Activated CD4-positive, alpha-beta T cell treated with anti-CD3 and anti-CD28 coated beads for 4 hours (primary cell): ENCODE results near the gene CDH8.

Experiments
- DNase-seq, 2 donors: peaks; one replicate each; pipeline ENCODE4 v3.0.0-alpha.2; 2020

Gene CDH8

GRCh38 chr16:62036101-62036801 lies at the start of gene CDH8:
TSS of gene CDH8 (minus strand) at chr16:62036438. CDS start at chr16:62021403, 15,035 bp downstream.
- no peak for DNase-seq

GRCh38 chr16:62079236-62079635 lies 43.0 kb upstream of the CDH8 start:
- no peak for DNase-seq

- DNase-seq = no peak
Measured at GRCh38 chr16:62077998-62078397, 41.8 kb upstream of the CDH8 start.

GRCh38 chr16:62076886-62077285 lies 40.6 kb upstream of the CDH8 start:
- no peak for DNase-seq

GRCh38 chr16:62068747-62069146 lies 32.5 kb upstream of the CDH8 start:
- DNase-seq = no peak

GRCh38 chr16:62067981-62068380 lies 31.7 kb upstream of the CDH8 start:
- no peak for DNase-seq

- DNase-seq = no peak
Measured at GRCh38 chr16:62067182-62067581, 30.9 kb upstream of the CDH8 start.

- no peak for DNase-seq
Measured at GRCh38 chr16:62066747-62067146, 30.5 kb upstream of the CDH8 start.

GRCh38 chr16:62064173-62064572 lies 27.9 kb upstream of the CDH8 start:
- no peak for DNase-seq

- no peak for DNase-seq
Measured at GRCh38 chr16:62060089-62060488, 23.9 kb upstream of the CDH8 start.

- no peak for DNase-seq
Measured at GRCh38 chr16:62059527-62059926, 23.3 kb upstream of the CDH8 start.

GRCh38 chr16:62058412-62058811 lies 22.2 kb upstream of the CDH8 start:
- DNase-seq = no peak

- DNase-seq = no peak
Measured at GRCh38 chr16:62051942-62052341, 15.7 kb upstream of the CDH8 start.

- DNase-seq = no peak
Measured at GRCh38 chr16:62050793-62051192, 14.6 kb upstream of the CDH8 start.

GRCh38 chr16:62046801-62047200 lies 10.6 kb upstream of the CDH8 start:
- no peak for DNase-seq

- no peak for DNase-seq
Measured at GRCh38 chr16:62041401-62041800, 5.2 kb upstream of the CDH8 start.

GRCh38 chr16:62038646-62039045 lies 2.4 kb upstream of the CDH8 start:
- no peak for DNase-seq

- no peak for DNase-seq
Measured at GRCh38 chr16:62038225-62038624, 2.0 kb upstream of the CDH8 start.

- DNase-seq = no peak
Measured at GRCh38 chr16:62036802-62037135, 531 bp upstream of the CDH8 start.

GRCh38 chr16:62035115-62036092 lies 834 bp downstream of the CDH8 start:
- DNase-seq = no peak

GRCh38 chr16:62034231-62035114 lies 1.8 kb downstream of the CDH8 start:
- DNase-seq = no peak

- no peak for DNase-seq
Measured at GRCh38 chr16:62033065-62033464, 3.2 kb downstream of the CDH8 start.

- no peak for DNase-seq
Measured at GRCh38 chr16:62029947-62030346, 6.3 kb downstream of the CDH8 start.
